C4-2B (cell line): ENCODE measurements around the gene EMX2.

Source experiments
- H3K27ac ChIP-seq: fragments of 450-650 bp; 2 replicates; pipeline ENCODE4 v1.5.1; 2017
- ZFX ChIP-seq: fragments of 450-650 bp; IDR thresholded peaks from 2 replicates; pipeline ENCODE4 v1.6.1; 2017
- TF ChIP-seq, protein P1 (sequence below): fragments of 450-650 bp; conservative IDR thresholded peaks from 2 replicates; pipeline ENCODE4 v1.5.1; 2017; ENCODE audit warnings: mild to moderate bottlenecking

The EMX2 gene

GRCh38 chr10:117516681-117517080 lies 25.9 kb upstream of the EMX2 start:
- TF ChIP-seq, protein P1, sequence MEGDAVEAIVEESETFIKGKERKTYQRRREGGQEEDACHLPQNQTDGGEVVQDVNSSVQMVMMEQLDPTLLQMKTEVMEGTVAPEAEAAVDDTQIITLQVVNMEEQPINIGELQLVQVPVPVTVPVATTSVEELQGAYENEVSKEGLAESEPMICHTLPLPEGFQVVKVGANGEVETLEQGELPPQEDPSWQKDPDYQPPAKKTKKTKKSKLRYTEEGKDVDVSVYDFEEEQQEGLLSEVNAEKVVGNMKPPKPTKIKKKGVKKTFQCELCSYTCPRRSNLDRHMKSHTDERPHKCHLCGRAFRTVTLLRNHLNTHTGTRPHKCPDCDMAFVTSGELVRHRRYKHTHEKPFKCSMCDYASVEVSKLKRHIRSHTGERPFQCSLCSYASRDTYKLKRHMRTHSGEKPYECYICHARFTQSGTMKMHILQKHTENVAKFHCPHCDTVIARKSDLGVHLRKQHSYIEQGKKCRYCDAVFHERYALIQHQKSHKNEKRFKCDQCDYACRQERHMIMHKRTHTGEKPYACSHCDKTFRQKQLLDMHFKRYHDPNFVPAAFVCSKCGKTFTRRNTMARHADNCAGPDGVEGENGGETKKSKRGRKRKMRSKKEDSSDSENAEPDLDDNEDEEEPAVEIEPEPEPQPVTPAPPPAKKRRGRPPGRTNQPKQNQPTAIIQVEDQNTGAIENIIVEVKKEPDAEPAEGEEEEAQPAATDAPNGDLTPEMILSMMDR: no peak
- no peak for TF ChIP-seq ZFX
- H3K27ac ChIP-seq: no peak overlapping the region

GRCh38 chr10:117518246-117518645 lies 24.3 kb upstream of the EMX2 start:
- H3K27ac ChIP-seq: no peak overlapping the region
- TF ChIP-seq, protein P1: no peak
- no peak for TF ChIP-seq ZFX

DNA sequence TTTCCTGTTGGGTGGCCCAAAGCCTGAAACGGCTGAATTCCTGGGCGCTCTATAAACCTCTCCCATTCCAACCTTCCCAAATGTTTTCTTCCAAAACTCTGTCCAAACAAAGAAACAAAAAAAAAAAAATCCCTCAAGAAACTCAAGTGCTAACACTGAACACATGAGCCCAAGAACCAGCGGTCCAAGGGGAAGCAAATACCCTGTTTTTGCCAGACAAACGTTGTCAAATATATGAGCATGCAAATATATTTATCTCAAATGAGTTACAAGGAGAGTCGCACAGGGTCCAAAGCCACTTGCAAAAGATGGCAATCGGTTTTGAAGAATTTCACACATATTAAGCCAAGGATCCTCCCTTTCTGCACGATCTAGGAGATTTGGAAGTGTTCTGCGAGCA lies 23.3 kb upstream of the EMX2 start:
- TF ChIP-seq ZFX: no peak
- TF ChIP-seq, protein P1: no peak

DNA sequence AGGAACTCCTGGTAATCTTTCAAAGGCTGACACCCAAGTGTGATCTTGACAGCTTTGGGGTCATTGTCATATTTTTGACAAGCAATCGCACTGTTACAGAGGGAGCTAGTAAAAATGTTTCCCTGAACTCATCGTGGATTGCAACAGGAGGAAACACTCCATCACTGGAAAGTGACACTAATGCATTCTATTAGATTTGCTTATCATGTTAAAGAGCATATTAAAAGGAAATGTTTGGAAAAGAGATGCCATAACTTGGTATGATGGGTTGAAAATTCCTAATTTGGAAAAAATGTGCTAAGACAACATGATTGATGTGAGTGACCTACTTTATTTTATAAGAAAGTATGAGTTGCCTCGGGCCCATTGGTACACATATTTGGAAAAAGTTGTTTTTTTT lies 22.7 kb upstream of the EMX2 start:
- no peak overlapping the region for H3K27ac ChIP-seq
- TF ChIP-seq, protein P1: no peak
- TF ChIP-seq ZFX: no peak

More for the DNA sequence above, 23.3 kb upstream of the EMX2 start:
- no peak overlapping the region for H3K27ac ChIP-seq

GRCh38 chr10:117530791-117531190 lies 11.8 kb upstream of the EMX2 start:
- TF ChIP-seq ZFX: no peak
- TF ChIP-seq, protein P1: no peak
- H3K27ac ChIP-seq: no peak overlapping the region

GRCh38 chr10:117531371-117532002 lies 11.1 kb upstream of the EMX2 start:
- TF ChIP-seq, protein P1: no peak
- no peak for TF ChIP-seq ZFX
- H3K27ac ChIP-seq: no peak overlapping the region

DNA sequence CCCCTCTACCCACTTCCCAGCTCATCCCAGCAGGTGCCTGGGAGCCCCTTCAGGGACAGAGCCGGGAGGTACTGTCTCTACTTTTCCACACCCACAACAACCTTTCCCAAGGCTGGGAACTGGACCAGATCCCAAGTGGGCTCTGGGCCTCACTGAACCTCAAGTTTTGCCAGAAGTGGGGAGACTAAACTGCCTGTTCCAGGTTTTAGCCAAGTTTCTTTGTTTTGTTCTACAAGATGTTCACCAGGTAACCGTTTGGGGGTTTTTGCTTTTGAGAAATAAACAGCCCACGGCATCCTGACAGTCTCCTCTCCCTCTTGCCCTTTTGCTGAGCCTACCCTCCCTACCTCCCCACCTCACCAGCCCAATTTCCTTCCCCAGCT lies 10.6 kb upstream of the EMX2 start:
- H3K27ac ChIP-seq: no peak overlapping the region
- TF ChIP-seq, protein P1: no peak
- no peak for TF ChIP-seq ZFX
